ENCODE results near the gene CALN1.

The CALN1 gene

DNA sequence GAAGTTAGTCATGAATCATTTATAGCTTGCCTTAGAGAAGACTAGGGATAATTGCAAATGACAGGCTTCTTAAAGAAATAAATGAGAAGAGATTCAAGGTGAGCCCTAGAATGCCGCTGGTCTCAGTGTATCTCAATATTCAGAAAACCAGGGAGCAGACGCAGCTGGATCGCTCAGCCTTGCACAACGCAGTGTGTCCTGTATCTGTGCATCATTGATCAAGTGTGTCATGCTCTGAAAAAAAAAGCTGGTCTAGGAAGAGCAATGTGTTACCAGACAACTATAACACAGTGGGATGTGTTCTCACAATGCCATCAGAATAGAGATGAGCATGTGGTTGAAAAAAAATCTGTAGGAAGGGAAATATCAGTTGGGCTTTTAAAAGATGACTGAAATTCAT, 230.1 kb downstream of the CALN1 start:
- TF ChIP-seq, protein P1, sequence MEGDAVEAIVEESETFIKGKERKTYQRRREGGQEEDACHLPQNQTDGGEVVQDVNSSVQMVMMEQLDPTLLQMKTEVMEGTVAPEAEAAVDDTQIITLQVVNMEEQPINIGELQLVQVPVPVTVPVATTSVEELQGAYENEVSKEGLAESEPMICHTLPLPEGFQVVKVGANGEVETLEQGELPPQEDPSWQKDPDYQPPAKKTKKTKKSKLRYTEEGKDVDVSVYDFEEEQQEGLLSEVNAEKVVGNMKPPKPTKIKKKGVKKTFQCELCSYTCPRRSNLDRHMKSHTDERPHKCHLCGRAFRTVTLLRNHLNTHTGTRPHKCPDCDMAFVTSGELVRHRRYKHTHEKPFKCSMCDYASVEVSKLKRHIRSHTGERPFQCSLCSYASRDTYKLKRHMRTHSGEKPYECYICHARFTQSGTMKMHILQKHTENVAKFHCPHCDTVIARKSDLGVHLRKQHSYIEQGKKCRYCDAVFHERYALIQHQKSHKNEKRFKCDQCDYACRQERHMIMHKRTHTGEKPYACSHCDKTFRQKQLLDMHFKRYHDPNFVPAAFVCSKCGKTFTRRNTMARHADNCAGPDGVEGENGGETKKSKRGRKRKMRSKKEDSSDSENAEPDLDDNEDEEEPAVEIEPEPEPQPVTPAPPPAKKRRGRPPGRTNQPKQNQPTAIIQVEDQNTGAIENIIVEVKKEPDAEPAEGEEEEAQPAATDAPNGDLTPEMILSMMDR (IDR thresholded peaks at IDR 0.05; ENCODE audit: low read depth, low read length), result no peak

DNA sequence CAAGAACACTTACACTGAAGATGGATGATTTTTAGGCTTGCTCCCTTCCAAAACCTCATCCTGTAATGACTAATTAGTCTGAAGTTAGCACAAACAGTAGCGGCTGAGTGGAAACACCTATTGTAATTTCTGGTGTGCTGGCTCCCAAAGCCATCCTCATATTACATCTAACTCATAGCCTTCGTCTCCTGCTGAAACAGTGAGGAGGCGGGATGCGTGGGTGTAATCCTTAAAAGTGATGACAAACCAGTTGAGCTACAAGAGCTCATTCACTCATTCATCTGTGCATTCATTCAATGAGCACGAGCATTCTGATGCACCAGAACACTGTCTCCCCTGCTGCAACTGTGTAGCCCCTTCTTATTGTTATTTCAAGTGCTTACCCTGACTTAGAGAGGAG, 235.3 kb downstream of the CALN1 start:
- no peak for DNase-seq (ENCODE audit: extremely low read depth, low read depth)
- TF ChIP-seq, protein P1 (IDR thresholded peaks at IDR 0.05; ENCODE audit: low read depth, low read length), result no peak

More for the DNA sequence above, 230.1 kb downstream of the CALN1 start:
- DNase-seq (ENCODE audit: extremely low read depth, low read depth), result no peak

DNA sequence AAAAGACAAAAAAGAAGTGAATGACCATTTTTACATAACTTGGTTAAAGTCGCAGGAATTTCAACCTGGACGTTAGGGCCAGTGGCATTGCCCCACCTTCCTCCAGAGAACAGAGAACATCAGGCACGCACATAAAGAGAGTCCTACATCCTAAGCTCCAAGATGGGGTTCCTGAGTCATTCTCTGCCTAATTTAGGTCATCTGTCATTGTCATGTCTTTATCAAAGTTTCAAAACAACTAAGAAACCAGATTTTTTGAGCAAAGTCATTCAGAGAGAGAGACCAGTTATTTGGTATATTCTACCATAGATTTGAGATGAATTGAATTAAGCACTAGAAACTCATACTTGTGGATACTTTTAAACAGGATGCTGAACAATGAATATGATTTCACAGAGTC, 241.7 kb downstream of the CALN1 start:
- DNase-seq (ENCODE audit: extremely low read depth, low read depth), result no peak
- TF ChIP-seq, protein P1 (IDR thresholded peaks at IDR 0.05; ENCODE audit: low read depth, low read length), result no peak

DNA sequence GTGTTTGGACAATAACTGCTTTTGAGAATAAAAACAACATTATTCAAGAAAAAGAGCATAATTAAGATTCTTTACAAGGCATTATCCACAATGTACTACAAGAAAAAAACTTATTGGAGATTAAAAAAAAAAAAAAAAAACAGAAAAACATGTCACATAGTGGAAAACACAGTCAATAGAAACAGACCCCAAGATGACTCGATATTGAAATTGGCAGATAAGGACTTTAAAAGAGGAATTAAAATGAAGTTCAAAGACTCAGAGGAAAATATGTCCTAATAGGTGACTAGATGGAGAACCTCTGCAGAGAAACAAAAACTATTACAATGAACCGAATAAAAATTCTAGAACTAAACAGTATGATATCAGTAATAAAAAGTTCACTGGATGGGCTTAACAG, 248.9 kb downstream of the CALN1 start:
- TF ChIP-seq, protein P1 (IDR thresholded peaks at IDR 0.05; ENCODE audit: low read depth, low read length), result no peak
- no peak for DNase-seq (ENCODE audit: extremely low read depth, low read depth)

DNA sequence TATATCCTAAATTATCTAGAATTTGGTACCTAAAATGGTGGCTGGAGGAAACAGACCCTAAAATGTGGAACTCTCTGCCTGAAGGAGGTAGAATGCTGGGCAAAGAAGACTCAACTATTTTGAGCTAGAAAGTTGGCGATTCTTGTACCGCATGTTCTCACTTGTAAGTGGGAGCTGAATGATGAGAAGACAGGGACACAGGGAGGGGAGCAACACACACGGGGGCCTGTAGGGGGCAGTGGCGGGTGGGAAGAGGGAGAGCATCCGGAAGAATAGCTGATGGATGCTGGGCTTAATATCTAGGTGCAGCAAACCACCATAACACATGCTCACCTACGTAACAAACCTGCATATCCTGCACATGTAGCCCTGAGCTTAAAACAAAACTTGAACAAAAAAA, 250.6 kb downstream of the CALN1 start:
- TF ChIP-seq, protein P1 (IDR thresholded peaks at IDR 0.05; ENCODE audit: low read depth, low read length), result no peak
- no peak for DNase-seq (ENCODE audit: extremely low read depth, low read depth)

DNA sequence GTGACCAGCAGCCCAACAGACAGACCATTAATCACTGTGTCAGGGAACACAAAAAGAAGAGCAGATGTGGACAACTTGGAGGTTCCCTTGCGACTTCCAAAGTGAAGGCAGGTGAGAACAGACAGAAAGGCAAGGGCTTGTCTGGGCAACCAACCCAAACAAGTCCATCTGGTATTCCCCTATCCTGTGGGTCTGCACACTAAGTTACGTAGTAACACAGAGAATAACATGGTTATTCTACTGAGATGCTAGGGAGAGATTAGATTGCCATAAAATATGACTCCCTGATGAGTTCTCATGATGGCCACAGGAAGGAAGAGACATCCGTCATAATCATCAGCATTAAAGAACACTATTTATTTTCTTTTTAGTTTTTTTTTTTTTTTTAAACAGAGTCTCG, 252.2 kb downstream of the CALN1 start:
- DNase-seq (ENCODE audit: extremely low read depth, low read depth), result no peak
- TF ChIP-seq, protein P1 (IDR thresholded peaks at IDR 0.05; ENCODE audit: low read depth, low read length), result no peak

DNA sequence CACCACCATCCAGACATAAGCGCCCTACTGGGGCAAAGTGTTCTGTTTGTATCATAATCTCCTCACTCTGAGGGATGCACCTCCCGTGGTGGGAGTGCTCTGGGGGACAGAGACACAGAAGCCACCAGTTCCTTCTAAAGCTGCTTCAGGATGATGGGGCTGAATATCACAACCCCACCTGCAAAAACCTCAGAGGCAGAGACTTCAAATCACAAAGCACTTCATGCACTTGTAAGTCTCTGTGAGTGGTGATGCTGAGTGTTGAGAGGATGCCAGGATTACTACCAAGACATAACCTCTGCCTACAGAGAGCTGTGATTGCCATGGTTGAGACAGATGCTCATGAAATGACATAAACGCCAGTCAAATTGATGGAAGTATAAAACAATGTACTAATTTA, 255.5 kb downstream of the CALN1 start:
- no peak for DNase-seq (ENCODE audit: extremely low read depth, low read depth)
- TF ChIP-seq, protein P1 (IDR thresholded peaks at IDR 0.05; ENCODE audit: low read depth, low read length), result no peak
